ENCODE measurements around the gene CNTN2.

CNTN2 gene, protein sequence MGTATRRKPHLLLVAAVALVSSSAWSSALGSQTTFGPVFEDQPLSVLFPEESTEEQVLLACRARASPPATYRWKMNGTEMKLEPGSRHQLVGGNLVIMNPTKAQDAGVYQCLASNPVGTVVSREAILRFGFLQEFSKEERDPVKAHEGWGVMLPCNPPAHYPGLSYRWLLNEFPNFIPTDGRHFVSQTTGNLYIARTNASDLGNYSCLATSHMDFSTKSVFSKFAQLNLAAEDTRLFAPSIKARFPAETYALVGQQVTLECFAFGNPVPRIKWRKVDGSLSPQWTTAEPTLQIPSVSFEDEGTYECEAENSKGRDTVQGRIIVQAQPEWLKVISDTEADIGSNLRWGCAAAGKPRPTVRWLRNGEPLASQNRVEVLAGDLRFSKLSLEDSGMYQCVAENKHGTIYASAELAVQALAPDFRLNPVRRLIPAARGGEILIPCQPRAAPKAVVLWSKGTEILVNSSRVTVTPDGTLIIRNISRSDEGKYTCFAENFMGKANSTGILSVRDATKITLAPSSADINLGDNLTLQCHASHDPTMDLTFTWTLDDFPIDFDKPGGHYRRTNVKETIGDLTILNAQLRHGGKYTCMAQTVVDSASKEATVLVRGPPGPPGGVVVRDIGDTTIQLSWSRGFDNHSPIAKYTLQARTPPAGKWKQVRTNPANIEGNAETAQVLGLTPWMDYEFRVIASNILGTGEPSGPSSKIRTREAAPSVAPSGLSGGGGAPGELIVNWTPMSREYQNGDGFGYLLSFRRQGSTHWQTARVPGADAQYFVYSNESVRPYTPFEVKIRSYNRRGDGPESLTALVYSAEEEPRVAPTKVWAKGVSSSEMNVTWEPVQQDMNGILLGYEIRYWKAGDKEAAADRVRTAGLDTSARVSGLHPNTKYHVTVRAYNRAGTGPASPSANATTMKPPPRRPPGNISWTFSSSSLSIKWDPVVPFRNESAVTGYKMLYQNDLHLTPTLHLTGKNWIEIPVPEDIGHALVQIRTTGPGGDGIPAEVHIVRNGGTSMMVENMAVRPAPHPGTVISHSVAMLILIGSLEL

DNA sequence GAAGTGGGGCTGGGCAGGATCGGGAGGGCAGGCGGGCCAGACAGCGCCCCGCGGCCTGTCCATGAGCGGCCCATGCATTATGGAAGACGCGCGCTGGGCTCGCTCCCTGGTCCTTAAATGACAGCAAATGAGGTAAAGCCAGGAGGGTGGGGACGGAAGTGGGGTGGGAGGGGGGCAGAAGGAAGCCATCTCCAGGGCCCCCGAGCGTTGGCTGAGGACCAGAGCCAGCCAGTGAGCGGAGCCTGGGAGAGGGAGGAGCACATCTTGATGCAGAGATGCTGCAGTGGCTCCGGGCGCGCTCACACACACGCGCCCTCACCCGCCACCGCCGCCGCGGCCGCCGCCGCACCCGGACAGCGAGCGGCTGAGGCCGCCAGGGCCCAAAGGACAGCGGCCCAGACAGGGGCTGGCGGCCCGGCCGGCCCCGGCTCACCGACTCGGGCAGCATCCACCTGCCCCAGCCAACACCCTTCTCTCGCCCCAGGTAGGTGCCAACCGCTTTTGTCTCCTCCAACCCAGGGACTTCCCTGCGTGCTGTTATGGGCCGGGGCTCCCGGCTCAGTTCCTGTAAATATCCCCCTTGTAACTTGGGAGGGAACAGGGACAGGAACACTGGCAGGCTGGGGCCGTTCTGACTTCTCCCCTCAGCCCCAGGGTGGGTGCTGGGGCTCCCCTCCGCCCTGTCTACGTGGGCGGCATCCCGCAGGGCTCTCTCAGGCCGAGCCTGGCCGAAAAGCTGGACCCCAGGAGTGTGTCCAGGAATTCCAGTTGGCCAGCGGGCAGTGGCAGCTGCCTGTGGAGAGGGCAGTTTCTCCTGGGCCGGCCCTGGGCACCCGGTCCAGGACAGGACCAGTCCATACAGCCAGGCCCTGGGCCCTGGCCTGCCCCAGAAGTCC, at the start of gene CNTN2:
Gene CNTN2 (plus strand): TSS at position 302 of the 896 bp plus-strand sequence. CDS start 9,974 bp downstream, outside the sequence.
- no peak within 1 kb of the TSS for H3K4me3 ChIP-seq (ENCODE audit: low read length)
- TF ChIP-seq CTCF (conservative IDR thresholded peaks at IDR 0.05; ENCODE audit: low read length) = no peak
- DNase-seq (ENCODE audit: low read depth) = no peak

- TF ChIP-seq CTCF (conservative IDR thresholded peaks at IDR 0.05; ENCODE audit: low read length) = no peak
- H3K4me3 ChIP-seq (ENCODE audit: low read length) = no peak overlapping the region
- peak; percentile 35 for DNase-seq (ENCODE audit: low read depth)
Measured at GRCh38 chr1:204994086-204994862, 48.7 kb upstream of the CNTN2 start.

GRCh38 chr1:204996981-204997380, 46.0 kb upstream of the CNTN2 start:
- DNase-seq (ENCODE audit: low read depth) = no peak
- no peak overlapping the region for H3K4me3 ChIP-seq (ENCODE audit: low read length)
- TF ChIP-seq CTCF (conservative IDR thresholded peaks at IDR 0.05; ENCODE audit: low read length) = no peak

DNA sequence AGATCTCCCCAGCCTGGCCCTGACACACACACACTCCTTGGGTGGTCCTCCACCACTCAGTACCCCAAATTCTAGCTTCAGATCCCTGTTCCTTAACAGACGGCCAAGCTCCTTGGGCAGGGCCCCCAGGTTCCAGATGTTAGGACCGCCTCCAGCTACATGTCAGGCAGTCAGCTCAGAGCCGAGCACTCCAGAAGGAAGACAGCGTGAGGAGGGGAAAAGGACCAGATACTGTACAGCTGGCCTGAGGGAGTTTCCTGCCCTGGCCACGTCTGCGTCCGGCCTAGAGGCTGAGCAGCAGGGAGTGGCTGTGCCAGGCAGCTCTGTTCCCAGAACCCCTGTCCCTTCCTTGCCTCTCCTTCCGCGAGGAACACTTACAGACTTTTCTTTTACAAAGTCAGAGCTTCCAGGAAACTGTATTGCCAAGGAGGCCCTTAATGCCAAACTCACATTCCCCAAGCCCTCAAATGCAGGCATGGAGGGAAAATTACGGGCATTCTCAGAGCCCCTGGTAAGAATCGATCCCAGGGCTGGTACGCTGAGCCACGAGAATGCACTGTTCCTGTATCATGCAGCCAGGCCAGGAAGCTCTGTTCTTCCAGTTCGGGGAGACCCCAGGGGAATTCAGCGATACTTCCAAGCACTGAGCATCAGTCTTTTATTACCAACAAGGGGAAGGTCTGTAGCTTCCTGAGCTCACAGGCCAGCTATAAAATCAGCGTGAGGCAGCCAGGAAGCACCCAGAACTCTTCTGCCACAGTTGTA, 45.2 kb upstream of the CNTN2 start:
- no peak overlapping the region for H3K4me3 ChIP-seq (ENCODE audit: low read length)
- TF ChIP-seq CTCF (conservative IDR thresholded peaks at IDR 0.05; ENCODE audit: low read length) = no peak
- peak; percentile 3 for DNase-seq (ENCODE audit: low read depth)

DNA sequence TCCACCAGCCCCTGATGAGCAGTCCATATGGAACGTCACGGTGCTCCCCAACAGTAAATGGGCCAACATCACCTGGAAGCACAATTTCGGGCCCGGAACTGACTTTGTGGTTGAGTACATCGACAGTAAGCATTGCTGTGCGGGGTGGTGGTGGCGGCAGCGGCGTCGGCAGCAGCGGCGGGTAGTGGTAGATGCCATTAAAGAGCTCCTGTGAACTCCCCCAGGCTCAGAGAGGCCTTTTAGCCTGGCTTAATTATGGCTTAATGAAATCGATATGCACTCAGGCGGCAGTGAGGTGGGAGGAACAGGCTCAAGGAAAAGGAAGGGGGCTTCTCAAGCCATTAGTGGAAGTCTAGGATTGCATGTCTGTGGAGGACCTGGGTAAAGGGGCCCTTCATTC, 41.9 kb upstream of the CNTN2 start:
- DNase-seq (ENCODE audit: low read depth) = no peak
- TF ChIP-seq CTCF (conservative IDR thresholded peaks at IDR 0.05; ENCODE audit: low read length) = no peak
- no peak overlapping the region for H3K4me3 ChIP-seq (ENCODE audit: low read length)

Data from AG10803 (cell line).